ENCODE results near the gene DNAH5.
"Not testable (repeated sequence)": the region's sequence is repeated elsewhere in the genome, so short reads cannot be mapped to it uniquely, and the experiment has no call there.

The DNAH5 gene

GRCh38 chr5:13843175-13843846 lies 101.2 kb downstream of the DNAH5 start:
- DNase-seq (ENCODE audit: low spot score), result no peak

GRCh38 chr5:13833440-13833839 lies 111.0 kb downstream of the DNAH5 start:
- no peak for DNase-seq (ENCODE audit: low spot score)

- no peak for DNase-seq (ENCODE audit: low spot score)
These were observed 113.1 kb downstream of the DNAH5 start for GRCh38 chr5:13831351-13831750.

- no peak for DNase-seq (ENCODE audit: low spot score)
These were observed 114.0 kb downstream of the DNAH5 start for GRCh38 chr5:13830536-13830935.

GRCh38 chr5:13821366-13821765 lies 123.1 kb downstream of the DNAH5 start:
- no peak for DNase-seq (ENCODE audit: low spot score)

GRCh38 chr5:13816126-13816525 lies 128.4 kb downstream of the DNAH5 start:
- DNase-seq (ENCODE audit: low spot score), result no peak

GRCh38 chr5:13814301-13814700 lies 130.2 kb downstream of the DNAH5 start:
- DNase-seq (ENCODE audit: low spot score), result no peak

- DNase-seq (ENCODE audit: low spot score), result no peak
These were observed 134.6 kb downstream of the DNAH5 start for GRCh38 chr5:13809921-13810320.

GRCh38 chr5:13804336-13804735 lies 140.2 kb downstream of the DNAH5 start:
- DNase-seq (ENCODE audit: low spot score), result no peak

- not testable (repeated sequence) for DNase-seq (ENCODE audit: low spot score)
These were observed 145.9 kb downstream of the DNAH5 start for GRCh38 chr5:13798569-13798968.

- no peak for DNase-seq (ENCODE audit: low spot score)
These were observed 158.6 kb downstream of the DNAH5 start for GRCh38 chr5:13785781-13786415.

GRCh38 chr5:13783726-13784125 lies 160.8 kb downstream of the DNAH5 start:
- DNase-seq (ENCODE audit: low spot score), result no peak

GRCh38 chr5:13780081-13780480 lies 164.4 kb downstream of the DNAH5 start:
- no peak for DNase-seq (ENCODE audit: low spot score)

- DNase-seq (ENCODE audit: low spot score), result no peak
These were observed 170.8 kb downstream of the DNAH5 start for GRCh38 chr5:13773649-13774048.

GRCh38 chr5:13771011-13771571 lies 173.4 kb downstream of the DNAH5 start:
- no peak for DNase-seq (ENCODE audit: low spot score)

- DNase-seq (ENCODE audit: low spot score), result no peak
These were observed 178.3 kb downstream of the DNAH5 start for GRCh38 chr5:13766236-13766635.

- no peak for DNase-seq (ENCODE audit: low spot score)
These were observed 180.8 kb downstream of the DNAH5 start for GRCh38 chr5:13763719-13764118.

GRCh38 chr5:13749766-13750165 lies 194.7 kb downstream of the DNAH5 start:
- DNase-seq (ENCODE audit: low spot score), result no peak

GRCh38 chr5:13746026-13746425 lies 198.5 kb downstream of the DNAH5 start:
- no peak for DNase-seq (ENCODE audit: low spot score)

- DNase-seq (ENCODE audit: low spot score), result peak; percentile 4
These were observed 199.0 kb downstream of the DNAH5 start for GRCh38 chr5:13745508-13745907.

GRCh38 chr5:13740471-13740870 lies 204.0 kb downstream of the DNAH5 start:
- no peak for DNase-seq (ENCODE audit: low spot score)

- peak; percentile 2 for DNase-seq (ENCODE audit: low spot score)
These were observed 205.0 kb downstream of the DNAH5 start for GRCh38 chr5:13739479-13739878.

- DNase-seq (ENCODE audit: low spot score), result no peak
These were observed 208.8 kb downstream of the DNAH5 start for GRCh38 chr5:13735691-13736090.

Data from COLO829 (cell line).